NCI-H2081 treated with DMSO at 0.1 percent for 48 hours (cell line): ENCODE results near the gene DHRS7C.

Experiments
- DNase-seq: peaks from one replicate; lab custom pipeline; 2025; lab: John Stamatoyannopoulos, UW

The DHRS7C gene

DNA sequence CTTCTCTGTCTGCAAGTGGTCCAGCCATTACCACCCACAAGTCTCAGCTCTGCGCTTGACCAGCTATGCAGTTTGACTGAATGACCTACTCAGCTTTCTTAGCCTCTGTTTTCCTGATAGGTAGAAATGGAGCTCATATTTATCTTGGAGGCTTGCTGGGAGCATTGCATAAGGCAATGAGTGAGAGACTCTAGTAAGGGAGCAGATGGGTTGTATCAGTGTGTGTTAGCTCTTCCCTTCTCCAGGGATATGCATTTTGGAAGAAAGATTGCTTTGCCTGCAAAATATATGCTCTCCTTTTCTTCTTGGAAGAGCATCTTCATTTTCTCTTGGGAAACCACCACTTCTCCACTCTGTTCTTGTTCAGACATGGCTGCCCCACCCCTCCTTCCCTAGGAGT is 26.1 kb downstream of the DHRS7C start:
- no peak for DNase-seq

DNA sequence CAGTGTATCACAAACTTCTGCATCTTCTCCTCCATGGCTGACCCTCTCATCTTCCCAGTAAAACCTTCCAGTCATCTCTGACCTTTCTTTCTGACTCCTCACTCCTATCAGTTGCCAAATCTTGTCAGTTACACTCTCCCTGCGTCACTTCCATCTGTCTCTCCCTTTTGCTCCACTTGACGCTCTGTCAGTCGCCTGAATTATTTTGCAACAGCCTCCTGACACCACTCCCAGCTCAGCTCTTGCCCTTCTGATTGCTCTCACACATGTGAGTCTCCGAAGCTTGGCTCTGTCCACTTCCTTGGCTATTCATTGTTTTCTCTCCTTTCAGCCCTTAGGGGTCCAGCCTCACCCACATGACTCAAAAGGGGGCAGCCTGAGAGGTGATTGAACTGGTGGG is 27.7 kb downstream of the DHRS7C start:
- no peak for DNase-seq

DNA sequence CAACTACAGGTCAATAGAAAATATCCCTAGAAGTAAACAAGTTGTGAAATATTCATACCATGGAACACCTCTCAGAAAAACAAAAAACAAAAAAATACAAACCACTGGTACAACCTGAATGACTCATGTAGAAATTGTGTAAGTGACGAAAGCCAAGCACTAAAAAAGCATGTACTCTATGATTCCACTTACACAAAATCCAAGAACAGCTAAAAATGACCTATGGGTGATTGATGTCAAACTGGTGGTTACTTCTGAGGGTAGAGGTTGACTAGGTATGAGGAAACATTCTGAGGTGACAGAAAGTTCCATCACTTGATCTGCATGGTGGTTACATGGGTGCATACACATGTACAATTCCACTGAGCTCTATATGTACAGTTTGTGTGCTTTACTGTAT is 31.1 kb downstream of the DHRS7C start:
- DNase-seq = no peak

DNA sequence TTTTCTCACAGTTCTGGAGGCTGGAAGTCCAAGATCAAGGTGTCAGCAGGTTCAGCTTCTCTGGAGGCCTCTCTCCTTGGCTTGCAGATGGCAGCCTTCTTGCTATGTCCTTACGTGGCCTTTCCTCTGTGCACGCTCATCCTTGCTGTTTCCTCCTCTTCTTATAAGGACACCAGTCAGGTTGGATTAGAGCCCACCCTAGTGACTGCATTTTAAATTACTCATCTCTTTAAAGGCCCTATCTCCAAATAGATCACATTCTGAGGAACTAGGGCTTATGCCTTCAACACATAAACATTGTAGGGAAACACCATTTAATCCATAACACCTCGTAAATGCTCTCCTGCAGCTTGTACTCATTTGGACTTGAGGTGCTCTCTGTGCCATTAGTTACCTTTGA is 36.3 kb downstream of the DHRS7C start:
- DNase-seq = no peak

DNA sequence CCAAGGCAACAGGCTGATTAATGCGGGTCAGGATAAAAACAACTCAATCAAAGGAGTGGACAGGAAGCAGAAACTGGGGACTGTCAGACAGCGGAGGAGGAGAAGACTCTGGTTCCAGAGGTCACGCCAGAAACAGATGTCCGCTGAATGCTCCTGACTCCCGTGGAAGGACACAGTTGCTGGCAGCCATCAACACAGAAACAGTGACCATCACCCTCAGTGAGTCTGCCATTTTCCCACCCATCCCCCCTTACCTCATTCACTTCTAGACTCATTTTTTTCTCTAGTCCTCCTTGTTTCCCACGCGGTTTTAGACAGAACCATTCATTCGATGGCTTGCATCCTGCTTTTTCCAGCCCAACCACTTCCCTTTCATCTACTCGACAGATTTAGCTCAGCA is 40.9 kb downstream of the DHRS7C start:
- no peak for DNase-seq

DNA sequence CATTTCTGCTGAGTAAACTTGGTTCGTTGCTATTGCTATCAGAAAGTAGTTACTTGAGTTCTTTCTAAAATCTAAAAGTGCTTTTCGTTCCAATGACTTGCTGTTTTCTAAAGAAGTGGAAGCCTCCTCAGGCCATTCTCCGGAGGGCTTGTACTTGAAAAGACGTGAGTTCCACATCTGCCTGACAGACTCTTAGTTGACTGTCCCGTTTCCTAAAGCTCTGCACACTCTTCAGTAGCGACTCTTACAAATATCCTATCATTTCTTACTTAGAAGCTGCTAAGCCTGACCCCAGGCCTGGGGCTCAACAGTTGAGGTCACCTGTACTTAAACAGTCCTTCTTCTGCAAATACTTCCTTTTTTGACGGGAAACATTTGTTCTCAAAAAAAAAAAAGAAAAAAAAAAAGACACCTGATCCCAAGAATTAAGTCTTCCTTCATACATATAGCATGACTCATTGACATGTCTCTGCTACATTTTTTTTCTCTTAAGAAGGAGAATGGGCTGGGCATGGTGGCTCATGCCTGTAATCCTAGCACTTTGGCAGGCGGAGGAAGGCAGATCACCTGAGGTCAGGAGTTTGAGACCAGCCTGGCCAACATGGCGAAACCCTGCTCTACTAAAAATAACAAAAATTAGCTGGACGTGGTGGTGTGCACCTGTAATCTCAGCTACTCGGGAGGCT is 61.5 kb downstream of the DHRS7C start:
- DNase-seq = no peak

DNA sequence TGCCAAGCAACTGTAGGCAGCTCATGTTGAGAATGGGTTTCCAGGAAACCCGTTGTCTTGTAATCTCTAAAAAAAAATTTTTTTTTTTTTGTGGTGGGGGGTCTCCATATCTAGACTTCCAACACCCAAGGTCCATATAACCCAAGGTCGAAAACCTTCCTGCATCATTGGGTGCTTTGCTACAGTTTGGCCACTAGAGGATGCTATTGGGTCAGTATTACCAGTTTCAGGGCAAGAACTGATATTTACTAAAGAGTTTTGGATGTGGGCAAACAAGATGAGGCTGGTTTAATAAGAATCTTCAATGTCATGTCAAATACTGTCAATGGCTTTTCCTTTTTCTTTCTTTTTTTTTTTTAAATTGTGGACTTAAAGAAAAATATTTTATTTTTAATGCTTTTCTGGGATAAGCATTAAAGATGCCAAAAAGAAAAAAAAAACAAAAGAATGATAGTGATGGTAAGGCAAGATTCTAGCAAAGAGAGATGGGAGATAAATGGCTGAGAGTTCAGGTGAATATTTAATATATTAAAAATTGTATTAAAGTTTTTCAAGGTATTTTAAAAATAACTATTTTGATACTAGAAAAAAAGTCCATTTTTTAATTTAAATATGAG is 62.2 kb downstream of the DHRS7C start:
- peak; percentile 1 for DNase-seq

DNA sequence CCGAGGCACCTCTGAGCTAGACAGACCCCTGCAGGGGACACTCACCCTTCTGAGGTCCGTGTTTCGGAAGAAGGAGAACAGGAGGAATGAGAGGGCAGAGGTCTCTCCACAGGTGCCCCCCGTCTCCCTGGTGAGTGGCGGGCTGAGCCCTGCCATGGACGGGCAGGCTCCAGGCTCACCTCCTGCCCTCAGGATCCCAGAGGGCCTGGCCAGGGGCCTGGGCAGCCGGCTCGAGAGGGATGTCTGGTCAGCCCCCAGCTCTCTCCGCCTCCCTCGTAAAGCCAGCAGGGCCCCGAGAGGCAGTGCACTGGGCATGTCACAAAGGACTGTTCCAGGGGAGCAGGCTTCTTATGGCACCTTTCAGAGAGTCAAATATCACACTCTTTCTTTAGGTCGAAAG is 62.8 kb downstream of the DHRS7C start:
- no peak for DNase-seq

DNA sequence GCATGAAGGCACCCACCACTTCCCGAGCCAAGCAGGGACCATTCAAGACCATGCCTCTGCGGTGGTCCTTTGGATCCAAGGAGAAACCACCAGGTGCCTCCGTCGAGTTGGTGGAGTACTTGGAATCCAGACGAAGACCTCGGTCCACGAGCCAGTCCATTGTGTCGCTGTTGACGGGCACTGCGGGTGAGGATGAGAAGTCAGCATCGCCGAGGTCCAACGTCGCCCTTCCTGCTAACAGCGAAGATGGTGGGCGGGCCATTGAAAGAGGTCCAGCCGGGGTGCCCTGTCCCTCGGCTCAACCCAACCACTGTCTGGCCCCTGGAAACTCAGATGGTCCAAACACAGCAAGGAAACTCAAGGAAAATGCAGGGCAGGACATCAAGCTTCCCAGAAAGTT is 63.4 kb downstream of the DHRS7C start:
- DNase-seq = no peak

DNA sequence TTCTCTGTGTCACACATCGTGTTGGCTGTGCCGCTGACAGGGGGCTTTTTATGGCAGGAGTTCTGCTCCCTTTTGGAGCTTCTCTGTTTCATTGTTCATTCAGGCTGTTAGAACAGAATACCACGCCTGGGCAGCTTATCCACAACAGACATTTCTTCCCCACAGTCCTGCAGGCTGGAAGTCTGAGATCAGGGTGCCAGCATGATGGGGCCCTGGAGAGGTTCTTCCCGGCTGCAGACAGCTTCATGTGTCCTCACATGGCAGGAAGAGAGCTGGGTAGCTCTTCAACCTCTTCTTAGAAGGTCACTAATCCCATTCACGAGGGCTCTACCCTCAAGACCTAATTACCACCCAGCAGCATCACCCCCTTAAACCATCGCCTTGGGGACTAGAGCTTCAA is 65.1 kb downstream of the DHRS7C start:
- no peak for DNase-seq

DNA sequence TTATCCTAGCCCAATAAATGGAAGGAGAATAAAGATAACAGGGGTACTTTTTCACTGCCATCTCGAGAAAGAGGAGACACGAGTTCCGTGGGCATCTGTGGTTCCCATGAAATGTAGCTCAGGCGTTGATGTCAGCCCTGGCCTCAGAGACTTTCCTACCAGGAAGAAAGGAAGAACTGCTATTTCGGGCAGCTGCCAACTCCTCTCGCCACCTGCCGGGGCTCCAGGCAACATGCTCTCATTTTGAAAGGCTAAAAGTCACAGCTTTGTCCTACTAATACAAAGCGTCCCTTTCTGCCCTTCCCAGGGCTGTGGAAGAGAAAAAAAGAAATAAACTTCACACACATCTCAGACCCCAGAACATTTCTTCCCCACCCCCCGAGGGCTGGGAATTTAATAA is 65.8 kb downstream of the DHRS7C start:
- DNase-seq = no peak
